GM12878 (cell line): ENCODE measurements around the gene EAF2. TPM values are rescaled to one million over a fixed set of nuclear protein-coding genes. Genes with fewer than 3 reads are reported as not detected.

Experiments
- ATAC-seq: fragments of 200-7000 bp; cut with Tn5 transposase; 3 replicates; pipeline ENCODE4 v1.9.1; 2020; ENCODE audit warnings: mild to moderate bottlenecking, moderate library complexity
- BruUV-seq: library from RNA; stranded (reverse); fragments of 400-500 nt; replicated peaks from 2 replicates; lab custom pipeline; 2021; lab: Mats Ljungman, UMichigan
- CTCF ChIA-PET: fragments of 300-600 bp; sonication (Branson Sonifier 250); formaldehyde crosslinking; extraction: SDS; loops from one replicate; lab custom pipeline; 2021; ENCODE audit warnings: inconsistent platforms; lab: Yijun Ruan, JAX
- POLR2A ChIA-PET: fragments of 350-600 bp; formaldehyde crosslinking; extraction: SDS; loops from one replicate; lab custom pipeline; 2021; ENCODE audit warnings: inconsistent platforms; lab: Charles Lee
- RAD21 ChIA-PET: fragments of 300-600 bp; sonication (Branson Sonifier 250); formaldehyde crosslinking; loops from one replicate; lab custom pipeline; 2023; ENCODE audit warnings: antibody characterized with exemption; ENCODE audit not compliant: unreplicated experiment; lab: Charles Lee
- SMC1A ChIA-PET: fragments of 300-600 bp; sonication (Branson Sonifier 250); formaldehyde crosslinking; loops from one replicate; lab custom pipeline; 2023; ENCODE audit not compliant: unreplicated experiment, uncharacterized antibody; lab: Charles Lee
- DNase-seq: peaks from one replicate; pipeline ENCODE4 v3.0.0-alpha.2; 2011; ENCODE audit warnings: low read depth, low spot score
- FAIRE-seq: peaks from 3 replicates; lab custom pipeline; 2011; peaks lifted over from hg19 to GRCh38; lab: Jason Lieb, UNC
- H2AFZ ChIP-seq: 2 replicates; pipeline ENCODE4 v1.6.0; 2011; ENCODE audit warnings: low read depth, low read length, control low read depth; ENCODE audit not compliant: control insufficient read depth
- H3K27ac ChIP-seq: 2 replicates; pipeline ENCODE4 v1.5.1; 2011; ENCODE audit warnings: control low read depth; ENCODE audit not compliant: control insufficient read depth, insufficient read depth
- H3K27me3 ChIP-seq, 2 experiments: replicated peaks in 1 of 2; 2 replicates each; pipeline versions ENCODE4 v1.6.0 to v1.6.1; 2011; ENCODE audit warnings: low read length in 1 of 2; ENCODE audit not compliant: control insufficient read depth in 2 of 2, insufficient read depth in 2 of 2
- H3K36me3 ChIP-seq, 2 experiments: 2 replicates each; pipeline ENCODE4 v1.5.1; 2011; ENCODE audit warnings: low read length in 1 of 2; ENCODE audit not compliant: control insufficient read depth in 2 of 2, insufficient read depth in 2 of 2
- H3K4me1 ChIP-seq: 2 replicates; pipeline ENCODE4 v1.6.1; 2011; ENCODE audit warnings: mild to moderate bottlenecking, low read length, moderate library complexity, mixed read lengths; ENCODE audit not compliant: control insufficient read depth, insufficient read depth
- H3K4me2 ChIP-seq: 2 replicates; pipeline ENCODE4 v1.6.0; 2011; ENCODE audit warnings: control low read depth; ENCODE audit not compliant: control insufficient read depth, insufficient read depth
- H3K4me3 ChIP-seq: fragments of 200-600 bp; sonication (generic); 2 replicates; pipeline ENCODE4 v1.5.1; 2016
- H3K79me2 ChIP-seq: 2 replicates; pipeline ENCODE4 v1.6.0; 2011; ENCODE audit warnings: low read length; ENCODE audit not compliant: control insufficient read depth, insufficient read depth
- H3K9ac ChIP-seq: 2 replicates; pipeline ENCODE4 v1.8.0; 2011; ENCODE audit warnings: low read length, control low read depth, mixed read lengths; ENCODE audit not compliant: control insufficient read depth, insufficient read depth
- H3K9me3 ChIP-seq: replicated peaks from 3 replicates; pipeline ENCODE4 v1.5.1; 2011; ENCODE audit warnings: mild to moderate bottlenecking, low read length; ENCODE audit not compliant: control insufficient read depth, insufficient read depth
- H4K20me1 ChIP-seq: 2 replicates; pipeline ENCODE4 v1.6.0; 2011; ENCODE audit not compliant: control insufficient read depth, insufficient read depth
- BRCA1 ChIP-seq: IDR thresholded peaks from 2 replicates; pipeline ENCODE4 v1.6.1; 2011; ENCODE audit warnings: low read depth, low read length, improper control_type of control experiment
- NFYA ChIP-seq: IDR thresholded peaks from 2 replicates; pipeline ENCODE4 v1.6.1; 2011; ENCODE audit warnings: low read depth, mild to moderate bottlenecking, low read length, improper control_type of control experiment, borderline replicate concordance
- RUNX3 ChIP-seq: IDR thresholded peaks from 2 replicates; pipeline ENCODE4 v1.6.1; 2012; ENCODE audit warnings: low read length, inconsistent platforms
- SMARCA5 ChIP-seq: fragments of 450-650 bp; IDR thresholded peaks from 2 replicates; pipeline ENCODE4 v1.6.1; 2017; ENCODE audit warnings: mild to moderate bottlenecking
- WGBS: methylation state at CpG from one replicate; pipeline ENCODE4 v1.1.6; 2016; ENCODE audit warnings: low lambda C conversion rate; ENCODE audit not compliant: insufficient replicate concordance, insufficient coverage; ENCODE audit errors: missing lambda C conversion rate; 5-methylcytosine and 5-hydroxymethylcytosine counted together
- in situ Hi-C: fragments of 300-500 bp; cut with MboI; formaldehyde crosslinking; loops from 9 replicates; pipeline ENCODE4 v1.14.3; 2018; ENCODE audit warnings: mixed read lengths
- intact Hi-C: fragments of 100-400 bp; cut with micrococcal nuclease; formaldehyde crosslinking; loops from one replicate; pipeline ENCODE4 v1.14.2; 2022; ENCODE audit not compliant: unreplicated experiment
- polyA plus RNA-seq, 11 experiments: library from polyadenylated mRNA; depleted of rRNA in 4 of 11; unstranded in 6 of 11; stranded (reverse) in 5 of 11; fragments of >200 nt; fragmentation: Nextera tagmentation in 4 of 11; fragmentation: Illumina TruSeq in 1 of 11; extraction: Ambion mirVana in 4 of 11; extraction: Trizol in 1 of 11; gene quantifications; 1 replicate in 1 of 11; 2 replicates in 10 of 11; pipeline versions ENCODE4 v1.2.1 to v1.2.3, GENCODE V29; 2011 to 2016; ENCODE audit warnings: inconsistent platforms in 2 of 11, missing spikeins in 2 of 11, low read depth in 1 of 11
- total RNA-seq, 4 experiments: library from RNA; depleted of rRNA in 3 of 4; stranded (reverse); fragments of >200 nt in 3 of 4; fragmentation: Illumina TruSeq in 1 of 4; extraction: Trizol in 1 of 4; gene quantifications; 2 replicates each; pipeline versions ENCODE4 v1.2.1 to v1.2.3, GENCODE V29; 2013 to 2021
- TF ChIP-seq, protein P1 (sequence below): fragments of 450-650 bp; IDR thresholded peaks from 2 replicates; pipeline ENCODE4 v1.6.1; 2017; ENCODE audit warnings: mild to moderate bottlenecking, moderate library complexity

The EAF2 gene
- total and polyA plus RNA-seq, 10 of the 15 experiments (the other 5 are each of a cell fraction or from before 2014, with no cell fraction given), result 47.3 to 193 (median 72.2) TPM

DNA sequence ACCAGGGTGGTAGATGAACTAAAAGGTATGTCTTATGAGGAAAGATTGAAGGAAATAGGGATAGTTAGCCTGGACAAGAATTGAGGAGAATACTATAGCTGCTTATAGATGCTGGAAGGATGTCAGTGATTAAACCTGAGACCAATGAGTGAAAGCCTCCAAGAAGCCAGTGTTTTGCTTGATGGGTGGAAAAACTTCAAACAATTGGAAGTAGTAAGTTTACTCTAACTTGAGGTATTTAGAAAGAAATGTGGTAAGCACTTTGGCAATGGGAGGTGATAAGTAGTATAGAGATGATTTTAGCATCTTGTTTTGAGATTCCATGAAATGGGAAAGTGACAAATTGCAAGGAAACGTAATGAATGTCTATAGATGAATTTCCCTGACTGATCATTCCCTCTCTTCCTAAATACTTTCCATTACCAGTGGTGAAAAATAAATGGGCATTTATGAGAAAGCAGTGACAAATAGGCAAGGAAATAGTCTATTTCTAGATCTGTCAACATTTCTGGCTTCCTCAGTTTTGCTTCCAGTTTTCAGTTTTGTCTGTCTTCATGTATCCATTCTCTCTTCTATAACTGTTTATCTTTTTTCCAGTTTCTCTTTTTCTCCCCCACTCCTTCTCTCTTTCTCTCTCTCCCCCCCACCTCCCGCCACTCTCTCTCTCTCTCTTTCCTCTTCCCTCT is 78.4 kb downstream of the EAF2 start:
- CTCF ChIA-PET, result no interaction called here
- intact Hi-C loops, result no loop called here
- Histone ChIP-seq H3K4me1 (no peaks in the 10 kb centered on the region), H3K9me3 (no peaks in the 10 kb centered on the region), H2AFZ (no peak overlapping the region), H3K27ac (no peak overlapping the region), H3K4me2 (no peak overlapping the region), H3K36me3 (peaks cover 0 to 25% of the 10 kb centered on the region in 2 experiments; a peak in 3 of 4 replicates), H3K4me3 (no peak overlapping the region)
- RAD21 ChIA-PET, result no interaction called here
- no TSS peak for BruUV-seq
- WGBS, result 87% methylated on average over 2 of the region's 2 CpGs
- DNase-seq (no peak), ATAC-seq (no peak)
- no peak for TF ChIP-seq BRCA1
- TF ChIP-seq NFYA, result no peak
- TF ChIP-seq RUNX3, result no peak
- no peak for TF ChIP-seq SMARCA5
- TF ChIP-seq, protein P1, sequence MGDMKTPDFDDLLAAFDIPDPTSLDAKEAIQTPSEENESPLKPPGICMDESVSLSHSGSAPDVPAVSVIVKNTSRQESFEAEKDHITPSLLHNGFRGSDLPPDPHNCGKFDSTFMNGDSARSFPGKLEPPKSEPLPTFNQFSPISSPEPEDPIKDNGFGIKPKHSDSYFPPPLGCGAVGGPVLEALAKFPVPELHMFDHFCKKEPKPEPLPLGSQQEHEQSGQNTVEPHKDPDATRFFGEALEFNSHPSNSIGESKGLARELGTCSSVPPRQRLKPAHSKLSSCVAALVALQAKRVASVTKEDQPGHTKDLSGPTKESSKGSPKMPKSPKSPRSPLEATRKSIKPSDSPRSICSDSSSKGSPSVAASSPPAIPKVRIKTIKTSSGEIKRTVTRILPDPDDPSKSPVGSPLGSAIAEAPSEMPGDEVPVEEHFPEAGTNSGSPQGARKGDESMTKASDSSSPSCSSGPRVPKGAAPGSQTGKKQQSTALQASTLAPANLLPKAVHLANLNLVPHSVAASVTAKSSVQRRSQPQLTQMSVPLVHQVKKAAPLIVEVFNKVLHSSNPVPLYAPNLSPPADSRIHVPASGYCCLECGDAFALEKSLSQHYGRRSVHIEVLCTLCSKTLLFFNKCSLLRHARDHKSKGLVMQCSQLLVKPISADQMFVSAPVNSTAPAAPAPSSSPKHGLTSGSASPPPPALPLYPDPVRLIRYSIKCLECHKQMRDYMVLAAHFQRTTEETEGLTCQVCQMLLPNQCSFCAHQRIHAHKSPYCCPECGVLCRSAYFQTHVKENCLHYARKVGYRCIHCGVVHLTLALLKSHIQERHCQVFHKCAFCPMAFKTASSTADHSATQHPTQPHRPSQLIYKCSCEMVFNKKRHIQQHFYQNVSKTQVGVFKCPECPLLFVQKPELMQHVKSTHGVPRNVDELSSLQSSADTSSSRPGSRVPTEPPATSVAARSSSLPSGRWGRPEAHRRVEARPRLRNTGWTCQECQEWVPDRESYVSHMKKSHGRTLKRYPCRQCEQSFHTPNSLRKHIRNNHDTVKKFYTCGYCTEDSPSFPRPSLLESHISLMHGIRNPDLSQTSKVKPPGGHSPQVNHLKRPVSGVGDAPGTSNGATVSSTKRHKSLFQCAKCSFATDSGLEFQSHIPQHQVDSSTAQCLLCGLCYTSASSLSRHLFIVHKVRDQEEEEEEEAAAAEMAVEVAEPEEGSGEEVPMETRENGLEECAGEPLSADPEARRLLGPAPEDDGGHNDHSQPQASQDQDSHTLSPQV, result no peak
- TF ChIP-seq, all 136 proteins: peak for 0
- SMC1A ChIA-PET, result no interaction called here
- no peak for FAIRE-seq
- POLR2A ChIA-PET, result interaction anchor here (0.5 kb wide), 1 partner anchor 157 kb away, joined by 3 read pairs; no protein-coding TSS in a partner anchor
- Histone ChIP-seq H3K9ac (no peak overlapping the region), H3K79me2 (no peaks in the 10 kb centered on the region), H4K20me1 (no peaks in the 10 kb centered on the region), H3K27me3 (no peaks in the 10 kb centered on the region)
- in situ Hi-C loops, result no loop called here
